Measurements from ENCODE around the gene ABCC2. TPM values are rescaled to one million over a fixed set of nuclear protein-coding genes. Genes with fewer than 3 reads are reported as not detected.

The ABCC2 gene
- polyA plus RNA-seq, 1 donor (not counting 4 experiments of a cell fraction or from before 2014, with no cell fraction given) = 2.5 TPM

- FAIRE-seq (peak; percentile 98), DNase-seq (ENCODE audit: low read depth, low spot score) (no peak)
- H3K4me2 ChIP-seq (ENCODE audit: control insufficient read depth, extremely low read depth, insufficient read depth, low read depth, low read length) = no peak overlapping the region
- peaks cover 0 to 7% of the 10 kb centered on the region in 2 experiments for H3K36me3 ChIP-seq (ENCODE audit: control insufficient read depth in 2 of 2, extremely low read depth in 1 of 2, insufficient read depth in 2 of 2, low read length in 2 of 2)
- H3K9ac ChIP-seq (ENCODE audit: control insufficient read depth, extremely low read depth, insufficient read depth, low read length) = no peak overlapping the region
- no peak for TF ChIP-seq EZH2 (IDR thresholded peaks at IDR 0.05; ENCODE audit: low read length)
- TF ChIP-seq, protein P1, sequence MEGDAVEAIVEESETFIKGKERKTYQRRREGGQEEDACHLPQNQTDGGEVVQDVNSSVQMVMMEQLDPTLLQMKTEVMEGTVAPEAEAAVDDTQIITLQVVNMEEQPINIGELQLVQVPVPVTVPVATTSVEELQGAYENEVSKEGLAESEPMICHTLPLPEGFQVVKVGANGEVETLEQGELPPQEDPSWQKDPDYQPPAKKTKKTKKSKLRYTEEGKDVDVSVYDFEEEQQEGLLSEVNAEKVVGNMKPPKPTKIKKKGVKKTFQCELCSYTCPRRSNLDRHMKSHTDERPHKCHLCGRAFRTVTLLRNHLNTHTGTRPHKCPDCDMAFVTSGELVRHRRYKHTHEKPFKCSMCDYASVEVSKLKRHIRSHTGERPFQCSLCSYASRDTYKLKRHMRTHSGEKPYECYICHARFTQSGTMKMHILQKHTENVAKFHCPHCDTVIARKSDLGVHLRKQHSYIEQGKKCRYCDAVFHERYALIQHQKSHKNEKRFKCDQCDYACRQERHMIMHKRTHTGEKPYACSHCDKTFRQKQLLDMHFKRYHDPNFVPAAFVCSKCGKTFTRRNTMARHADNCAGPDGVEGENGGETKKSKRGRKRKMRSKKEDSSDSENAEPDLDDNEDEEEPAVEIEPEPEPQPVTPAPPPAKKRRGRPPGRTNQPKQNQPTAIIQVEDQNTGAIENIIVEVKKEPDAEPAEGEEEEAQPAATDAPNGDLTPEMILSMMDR (optimal IDR thresholded peaks at IDR 0.05 in 1 of 3, IDR thresholded peaks at IDR 0.05 in 1 of 3, conservative IDR thresholded peaks at IDR 0.05 in 1 of 3; ENCODE audit: extremely low read depth in 1 of 3, insufficient read depth in 2 of 3, low read length in 3 of 3) = no peak
- no peaks in the 10 kb centered on the region for H3K27me3 ChIP-seq (ENCODE audit: control insufficient read depth, extremely low read depth, insufficient read depth, low read length)
- H3K4me1 ChIP-seq (ENCODE audit: control insufficient read depth, extremely low read depth, insufficient read depth, low read length) = peaks cover 8% of the 10 kb centered on the region
- dilution Hi-C loops (cut with MboI; ENCODE audit: extremely low pct_ligation_motif_present, low sequenced_read_pairs) = no loop called here
- H2AFZ ChIP-seq (ENCODE audit: control insufficient read depth, low read length) = no peak overlapping the region
- H3K4me3 ChIP-seq (ENCODE audit: control insufficient read depth in 2 of 3, extremely low read depth in 1 of 3, insufficient read depth in 2 of 3, low read depth in 1 of 3, low read length in 3 of 3) = no peak overlapping the region
- H3K79me2 ChIP-seq (ENCODE audit: control insufficient read depth, insufficient read depth, low read length) = no peaks in the 10 kb centered on the region
- H4K20me1 ChIP-seq (ENCODE audit: control insufficient read depth, extremely low read depth, insufficient read depth, low read length) = no peaks in the 10 kb centered on the region
- H3K9me1 ChIP-seq (ENCODE audit: control insufficient read depth, extremely low read depth, insufficient read depth, low read length) = no peaks in the 10 kb centered on the region
- no peak overlapping the region for H3K27ac ChIP-seq (ENCODE audit: control insufficient read depth, insufficient read depth, low read length)
- H3K9me3 ChIP-seq (ENCODE audit: control insufficient read depth, low read depth, low read length) = no peaks in the 10 kb centered on the region
Measured at GRCh38 chr10:99760321-99760720, 22.1 kb upstream of the ABCC2 start.

DNA sequence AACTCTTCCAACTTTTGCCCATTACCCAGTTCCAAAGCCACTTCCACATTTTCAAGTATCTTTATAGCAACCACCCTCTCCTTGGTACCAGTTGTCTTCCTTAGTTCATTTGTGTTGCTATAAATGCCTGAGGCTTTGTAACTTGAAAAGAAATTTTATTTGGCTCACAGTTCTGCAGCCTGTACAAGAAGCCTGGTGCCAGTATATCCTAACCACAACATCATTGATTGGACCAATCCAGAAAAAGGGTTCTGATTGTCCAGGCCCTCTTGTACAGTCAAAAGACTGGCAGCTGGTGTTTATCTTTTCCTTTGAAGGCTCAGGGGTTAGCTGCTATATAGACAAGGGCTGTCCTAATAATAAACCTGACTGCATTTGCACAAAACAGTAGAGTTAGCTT lies 21.1 kb upstream of the ABCC2 start:
- H3K9me1 ChIP-seq (ENCODE audit: control insufficient read depth, extremely low read depth, insufficient read depth, low read length) = no peaks in the 10 kb centered on the region
- H3K79me2 ChIP-seq (ENCODE audit: control insufficient read depth, insufficient read depth, low read length) = no peaks in the 10 kb centered on the region
- H3K9ac ChIP-seq (ENCODE audit: control insufficient read depth, extremely low read depth, insufficient read depth, low read length) = no peak overlapping the region
- peaks cover 8% of the 10 kb centered on the region for H3K4me1 ChIP-seq (ENCODE audit: control insufficient read depth, extremely low read depth, insufficient read depth, low read length)
- TF ChIP-seq, protein P1 (optimal IDR thresholded peaks at IDR 0.05 in 1 of 3, IDR thresholded peaks at IDR 0.05 in 1 of 3, conservative IDR thresholded peaks at IDR 0.05 in 1 of 3; ENCODE audit: extremely low read depth in 1 of 3, insufficient read depth in 2 of 3, low read length in 3 of 3) = no peak
- no peak for TF ChIP-seq EZH2 (IDR thresholded peaks at IDR 0.05; ENCODE audit: low read length)
- H3K4me3 ChIP-seq (ENCODE audit: control insufficient read depth in 2 of 3, extremely low read depth in 1 of 3, insufficient read depth in 2 of 3, low read depth in 1 of 3, low read length in 3 of 3) = no peak overlapping the region
- no peaks in the 10 kb centered on the region for H3K9me3 ChIP-seq (ENCODE audit: control insufficient read depth, low read depth, low read length)
- dilution Hi-C loops (cut with MboI; ENCODE audit: extremely low pct_ligation_motif_present, low sequenced_read_pairs) = no loop called here
- H4K20me1 ChIP-seq (ENCODE audit: control insufficient read depth, extremely low read depth, insufficient read depth, low read length) = no peaks in the 10 kb centered on the region
- no peak overlapping the region for H3K4me2 ChIP-seq (ENCODE audit: control insufficient read depth, extremely low read depth, insufficient read depth, low read depth, low read length)
- no peak overlapping the region for H3K27ac ChIP-seq (ENCODE audit: control insufficient read depth, insufficient read depth, low read length)
- FAIRE-seq (no peak), DNase-seq (ENCODE audit: low read depth, low spot score) (no peak)
- H3K27me3 ChIP-seq (ENCODE audit: control insufficient read depth, extremely low read depth, insufficient read depth, low read length) = no peaks in the 10 kb centered on the region
- H3K36me3 ChIP-seq (ENCODE audit: control insufficient read depth in 2 of 2, extremely low read depth in 1 of 2, insufficient read depth in 2 of 2, low read length in 2 of 2) = peaks cover 0 to 2% of the 10 kb centered on the region in 2 experiments
- no peak overlapping the region for H2AFZ ChIP-seq (ENCODE audit: control insufficient read depth, low read length)

Data from keratinocyte (primary cell).